HL-60 (cell line): Measurements from ENCODE around the gene STPG4.

Experiments used
- DNase-seq, 2 experiments: peaks; one replicate each; pipeline ENCODE4 v3.0.0-alpha.2; 2010 to 2020; ENCODE audit warnings: low read depth in 1 of 2, low spot score in 1 of 2
- H3K27ac ChIP-seq: fragments of 250-450 bp; sonication (Bioruptor Pico); replicated peaks from 2 replicates; pipeline ENCODE4 v1.5.1; 2020; ENCODE audit warnings: mild to moderate bottlenecking, moderate library complexity
- H3K27me3 ChIP-seq: fragments of 250-450 bp; sonication (Bioruptor Pico); 2 replicates; pipeline ENCODE4 v1.5.1; 2021; ENCODE audit warnings: mild to moderate bottlenecking, moderate library complexity; ENCODE audit not compliant: insufficient read depth, poor library complexity, severe bottlenecking
- H3K4me3 ChIP-seq: replicated peaks from 2 replicates; pipeline ENCODE4 v1.5.1; 2011; ENCODE audit warnings: mild to moderate bottlenecking, control low read depth, low read length; ENCODE audit not compliant: insufficient read depth
- GABPA ChIP-seq: IDR thresholded peaks from 2 replicates; pipeline ENCODE4 v1.6.1; 2012; ENCODE audit warnings: low read depth
- POLR2AphosphoS5 ChIP-seq: IDR thresholded peaks from 2 replicates; pipeline ENCODE4 v1.6.1; 2012; ENCODE audit warnings: low read depth
- SPI1 ChIP-seq: IDR thresholded peaks from 2 replicates; pipeline ENCODE4 v1.6.1; 2012; ENCODE audit warnings: low read depth, mild to moderate bottlenecking, borderline replicate concordance
- TF ChIP-seq, protein P1 (sequence below): IDR thresholded peaks from one replicate; pipeline ENCODE4 v1.5.1; 2011; ENCODE audit warnings: low read length, control low read depth, inconsistent platforms; ENCODE audit not compliant: insufficient read depth
- TF ChIP-seq, protein P2 (sequence below): IDR thresholded peaks from 2 replicates; pipeline ENCODE4 v1.6.1; 2012; ENCODE audit warnings: low read depth; ENCODE audit not compliant: insufficient replicate concordance

The STPG4 gene

GRCh38 chr2:47091118-47091517 lies 64.0 kb downstream of the STPG4 start:
- TF ChIP-seq, protein P1, sequence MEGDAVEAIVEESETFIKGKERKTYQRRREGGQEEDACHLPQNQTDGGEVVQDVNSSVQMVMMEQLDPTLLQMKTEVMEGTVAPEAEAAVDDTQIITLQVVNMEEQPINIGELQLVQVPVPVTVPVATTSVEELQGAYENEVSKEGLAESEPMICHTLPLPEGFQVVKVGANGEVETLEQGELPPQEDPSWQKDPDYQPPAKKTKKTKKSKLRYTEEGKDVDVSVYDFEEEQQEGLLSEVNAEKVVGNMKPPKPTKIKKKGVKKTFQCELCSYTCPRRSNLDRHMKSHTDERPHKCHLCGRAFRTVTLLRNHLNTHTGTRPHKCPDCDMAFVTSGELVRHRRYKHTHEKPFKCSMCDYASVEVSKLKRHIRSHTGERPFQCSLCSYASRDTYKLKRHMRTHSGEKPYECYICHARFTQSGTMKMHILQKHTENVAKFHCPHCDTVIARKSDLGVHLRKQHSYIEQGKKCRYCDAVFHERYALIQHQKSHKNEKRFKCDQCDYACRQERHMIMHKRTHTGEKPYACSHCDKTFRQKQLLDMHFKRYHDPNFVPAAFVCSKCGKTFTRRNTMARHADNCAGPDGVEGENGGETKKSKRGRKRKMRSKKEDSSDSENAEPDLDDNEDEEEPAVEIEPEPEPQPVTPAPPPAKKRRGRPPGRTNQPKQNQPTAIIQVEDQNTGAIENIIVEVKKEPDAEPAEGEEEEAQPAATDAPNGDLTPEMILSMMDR: no peak
- TF ChIP-seq SPI1: no peak
- TF ChIP-seq, protein P2, sequence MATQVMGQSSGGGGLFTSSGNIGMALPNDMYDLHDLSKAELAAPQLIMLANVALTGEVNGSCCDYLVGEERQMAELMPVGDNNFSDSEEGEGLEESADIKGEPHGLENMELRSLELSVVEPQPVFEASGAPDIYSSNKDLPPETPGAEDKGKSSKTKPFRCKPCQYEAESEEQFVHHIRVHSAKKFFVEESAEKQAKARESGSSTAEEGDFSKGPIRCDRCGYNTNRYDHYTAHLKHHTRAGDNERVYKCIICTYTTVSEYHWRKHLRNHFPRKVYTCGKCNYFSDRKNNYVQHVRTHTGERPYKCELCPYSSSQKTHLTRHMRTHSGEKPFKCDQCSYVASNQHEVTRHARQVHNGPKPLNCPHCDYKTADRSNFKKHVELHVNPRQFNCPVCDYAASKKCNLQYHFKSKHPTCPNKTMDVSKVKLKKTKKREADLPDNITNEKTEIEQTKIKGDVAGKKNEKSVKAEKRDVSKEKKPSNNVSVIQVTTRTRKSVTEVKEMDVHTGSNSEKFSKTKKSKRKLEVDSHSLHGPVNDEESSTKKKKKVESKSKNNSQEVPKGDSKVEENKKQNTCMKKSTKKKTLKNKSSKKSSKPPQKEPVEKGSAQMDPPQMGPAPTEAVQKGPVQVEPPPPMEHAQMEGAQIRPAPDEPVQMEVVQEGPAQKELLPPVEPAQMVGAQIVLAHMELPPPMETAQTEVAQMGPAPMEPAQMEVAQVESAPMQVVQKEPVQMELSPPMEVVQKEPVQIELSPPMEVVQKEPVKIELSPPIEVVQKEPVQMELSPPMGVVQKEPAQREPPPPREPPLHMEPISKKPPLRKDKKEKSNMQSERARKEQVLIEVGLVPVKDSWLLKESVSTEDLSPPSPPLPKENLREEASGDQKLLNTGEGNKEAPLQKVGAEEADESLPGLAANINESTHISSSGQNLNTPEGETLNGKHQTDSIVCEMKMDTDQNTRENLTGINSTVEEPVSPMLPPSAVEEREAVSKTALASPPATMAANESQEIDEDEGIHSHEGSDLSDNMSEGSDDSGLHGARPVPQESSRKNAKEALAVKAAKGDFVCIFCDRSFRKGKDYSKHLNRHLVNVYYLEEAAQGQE: no peak
- no peak for TF ChIP-seq POLR2AphosphoS5
- TF ChIP-seq GABPA: no peak
- no peaks in the 10 kb centered on the region for H3K27me3 ChIP-seq
- no peak for DNase-seq
- no peak overlapping the region for H3K4me3 ChIP-seq
- H3K27ac ChIP-seq: no peak overlapping the region

- Histone ChIP-seq H3K27me3 (no peaks in the 10 kb centered on the region), H3K4me3 (no peak overlapping the region), H3K27ac (no peak overlapping the region)
- DNase-seq: no peak
- TF ChIP-seq POLR2AphosphoS5 (no peak), SPI1 (no peak), GABPA (no peak)
- TF ChIP-seq, protein P1: no peak
- TF ChIP-seq, protein P2: no peak
These were observed 66.0 kb downstream of the STPG4 start for GRCh38 chr2:47089083-47089464.

DNA sequence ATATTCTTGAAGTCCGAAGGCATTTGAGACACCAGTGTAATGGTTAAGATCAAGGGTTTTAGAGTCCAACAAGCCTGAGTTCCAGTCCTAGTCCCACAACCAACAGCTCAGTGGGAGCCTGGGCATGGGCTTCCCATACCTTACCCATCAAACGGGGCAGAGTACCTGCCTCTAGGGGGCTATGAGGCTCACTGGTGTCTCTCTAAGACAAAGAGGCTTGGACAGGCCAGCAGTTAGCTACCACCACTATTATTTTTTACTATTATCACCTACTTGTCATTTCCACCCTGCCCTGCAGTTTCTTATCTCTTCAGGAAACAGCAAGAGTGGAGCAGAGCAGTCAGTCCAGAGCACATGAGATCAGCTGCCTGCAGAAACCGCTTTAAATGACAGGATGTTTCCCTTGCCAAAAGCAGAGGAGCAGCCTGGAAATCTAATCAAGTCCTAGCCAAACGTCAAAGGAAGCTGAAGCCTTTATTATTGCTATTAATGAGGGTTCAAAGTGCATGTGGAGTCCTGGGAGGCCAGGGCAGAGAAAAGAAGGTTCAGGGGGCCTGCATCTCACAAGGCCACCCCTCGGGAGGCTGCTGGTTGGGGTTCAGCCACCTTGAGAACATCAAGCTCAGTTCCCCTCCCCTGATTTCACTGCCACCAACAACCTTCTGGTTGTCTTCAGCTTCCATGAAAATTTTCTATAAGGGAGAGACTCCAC lies 66.6 kb downstream of the STPG4 start:
- TF ChIP-seq, protein P2: no peak
- no peak for TF ChIP-seq GABPA
- no peak for TF ChIP-seq SPI1
- TF ChIP-seq, protein P1: no peak
- TF ChIP-seq POLR2AphosphoS5: no peak
- no peak overlapping the region for H3K27ac ChIP-seq
- no peak overlapping the region for H3K4me3 ChIP-seq
- DNase-seq: no peak
- H3K27me3 ChIP-seq: no peaks in the 10 kb centered on the region
